HEK293T (cell line): Measurements from ENCODE around the gene DPM1.
A peak's percentile ranks its signal among the peaks of the same experiment; 100 is the strongest.

Experiments used
- CTCF ChIA-PET: fragments of 350-600 bp; formaldehyde crosslinking; extraction: SDS; loops from one replicate; lab custom pipeline; 2021; ENCODE audit warnings: antibody characterized with exemption, inconsistent platforms; lab: Yijun Ruan, JAX
- POLR2A ChIA-PET: fragments of 350-600 bp; formaldehyde crosslinking; extraction: SDS; loops from one replicate; lab custom pipeline; 2020; ENCODE audit warnings: antibody characterized with exemption, inconsistent platforms; lab: Yijun Ruan, JAX
- DNase-seq: peaks from one replicate; pipeline ENCODE4 v3.0.0; 2012; ENCODE audit warnings: mixed read lengths; ENCODE audit errors: extremely low spot score
- ARNT ChIP-seq: fragments of 450-650 bp; IDR thresholded peaks from 2 replicates; pipeline ENCODE4 v1.6.1; 2017; ENCODE audit warnings: mild to moderate bottlenecking
- BHLHE40 ChIP-seq: fragments of 450-650 bp; IDR thresholded peaks from 2 replicates; pipeline ENCODE4 v1.6.1; 2016; ENCODE audit warnings: mild to moderate bottlenecking, moderate library complexity, borderline replicate concordance
- CTBP1 ChIP-seq: fragments of 450-650 bp; IDR thresholded peaks from 2 replicates; pipeline ENCODE4 v1.6.1; 2016; ENCODE audit warnings: borderline replicate concordance
- ELF4 ChIP-seq: fragments of 450-650 bp; IDR thresholded peaks from 2 replicates; pipeline ENCODE4 v1.6.1; 2017; ENCODE audit warnings: antibody characterized with exemption
- FOXA1 ChIP-seq: fragments of 450-650 bp; IDR thresholded peaks from 2 replicates; pipeline ENCODE4 v1.6.1; 2016; ENCODE audit warnings: mild to moderate bottlenecking
- FOXK2 ChIP-seq: fragments of 450-650 bp; IDR thresholded peaks from 2 replicates; pipeline ENCODE4 v1.6.1; 2016; ENCODE audit warnings: mild to moderate bottlenecking
- FOXM1 ChIP-seq: fragments of 450-650 bp; IDR thresholded peaks from 2 replicates; pipeline ENCODE4 v1.6.1; 2017; ENCODE audit warnings: mild to moderate bottlenecking, borderline replicate concordance
- HDGF ChIP-seq: fragments of 450-650 bp; IDR thresholded peaks from 2 replicates; pipeline ENCODE4 v1.6.1; 2017; ENCODE audit warnings: antibody characterized with exemption, borderline replicate concordance
- L3MBTL2 ChIP-seq: fragments of 450-650 bp; conservative IDR thresholded peaks from 2 replicates; pipeline ENCODE4 v1.6.1; 2016; ENCODE audit warnings: mild to moderate bottlenecking
- LEF1 ChIP-seq: fragments of 450-650 bp; IDR thresholded peaks from 2 replicates; pipeline ENCODE4 v1.6.1; 2017; ENCODE audit warnings: mild to moderate bottlenecking, borderline replicate concordance
- NFRKB ChIP-seq: fragments of 450-650 bp; IDR thresholded peaks from 2 replicates; pipeline ENCODE4 v1.6.1; 2016; ENCODE audit warnings: mild to moderate bottlenecking, moderate library complexity
- PKNOX1 ChIP-seq: fragments of 450-650 bp; IDR thresholded peaks from 2 replicates; pipeline ENCODE4 v1.6.1; 2016
- SP1 ChIP-seq: fragments of 450-650 bp; IDR thresholded peaks from 2 replicates; pipeline ENCODE4 v1.6.1; 2017
- SUZ12 ChIP-seq: fragments of 450-650 bp; IDR thresholded peaks from 2 replicates; pipeline ENCODE4 v1.6.1; 2016; ENCODE audit warnings: mild to moderate bottlenecking
- TARDBP ChIP-seq: fragments of 450-650 bp; IDR thresholded peaks from 2 replicates; pipeline ENCODE4 v1.6.1; 2016
- ZNF384 ChIP-seq: fragments of 450-650 bp; IDR thresholded peaks from 2 replicates; pipeline ENCODE4 v1.6.1; 2016

Gene DPM1

DNA sequence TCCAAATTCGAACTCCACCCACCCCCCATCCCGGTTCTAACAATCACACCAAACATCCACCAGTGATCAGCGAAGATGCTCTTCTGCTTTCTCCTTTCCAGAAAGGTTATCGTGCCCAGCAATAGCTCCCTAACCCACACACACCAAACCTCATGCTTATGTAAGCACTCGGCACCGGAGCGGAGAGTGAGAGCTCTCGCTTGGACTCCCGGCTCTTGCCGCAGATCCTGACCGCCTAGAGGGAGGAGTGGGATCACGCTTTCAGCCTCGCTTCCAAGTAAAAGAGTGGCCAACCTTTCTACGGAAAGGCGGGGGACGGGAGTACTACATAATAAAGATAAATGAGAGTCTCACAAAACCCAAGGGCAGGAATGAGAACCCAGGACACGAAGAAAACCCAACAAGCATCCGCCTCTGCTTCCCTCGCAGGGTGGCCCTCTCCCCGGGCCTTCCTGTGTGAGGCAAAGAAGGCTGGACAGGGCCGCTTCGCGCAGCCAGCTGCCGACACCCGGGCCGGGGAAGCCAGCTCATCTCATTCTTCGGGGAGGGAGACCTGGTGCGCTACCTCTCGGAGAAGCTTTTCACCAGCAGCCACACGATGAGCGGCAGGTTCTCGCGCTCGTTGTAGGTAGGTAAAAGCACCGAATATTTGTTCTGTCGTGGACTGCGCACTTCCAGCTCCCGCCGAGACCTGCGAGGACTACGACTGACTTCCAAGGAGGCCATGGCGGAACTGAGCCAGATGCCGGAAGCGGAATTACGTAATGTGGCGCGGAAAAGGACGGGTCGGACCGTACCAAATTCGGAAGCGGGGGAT lies at the start of gene DPM1:
Gene DPM1 (minus strand): TSS at position 735 of the 817 bp plus-strand sequence. CDS start 9 bp downstream, at position 726.
- CTCF ChIA-PET = interaction anchor here (1.0 kb wide), 1 partner anchor 167 kb away, joined by 5 read pairs; no protein-coding TSS in a partner anchor
- 0 out of 2 replicates have a peak, but pooled peaks have one; percentile 24 for TF ChIP-seq L3MBTL2
- no peak for TF ChIP-seq TARDBP
- TF ChIP-seq ELF4 = 0 out of 2 replicates have a peak, but pooled peaks have one; percentile 58
- no peak for TF ChIP-seq SP1
- no peak for TF ChIP-seq HDGF
- peak; percentile 87 for DNase-seq
- POLR2A ChIA-PET = interaction anchor here (0.5 to 2.1 kb wide), 13 partner anchors 8 to 371 kb away, joined by 3 to 26 read pairs (median 4); partner anchors contain the start of genes ADNP and BCAS4

DNA sequence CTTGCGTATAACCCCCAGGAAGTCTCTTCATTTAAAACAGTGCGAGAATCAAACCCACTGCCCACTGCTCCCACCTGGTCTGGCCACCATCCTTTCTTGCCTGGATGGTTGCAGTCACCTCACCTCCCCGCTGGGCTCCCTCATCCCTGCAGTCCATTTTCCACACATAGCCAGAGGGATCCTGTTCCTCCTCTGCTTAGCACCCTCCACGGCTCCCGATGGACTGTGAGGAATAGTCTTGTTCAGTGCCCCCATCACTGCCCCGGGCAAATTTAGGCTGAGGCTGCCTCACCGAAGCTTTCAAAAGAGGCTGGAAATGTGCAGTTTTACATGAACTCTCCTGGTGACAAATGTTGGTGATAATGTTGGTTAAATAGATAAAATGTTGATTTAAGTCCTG lies 46.9 kb upstream of the DPM1 start:
- CTCF ChIA-PET = no interaction called here
- POLR2A ChIA-PET = no interaction called here
- no peak for DNase-seq
- TF ChIP-seq ZNF384 (no peak), BHLHE40 (no peak), PKNOX1 (no peak), TARDBP (no peak), FOXK2 (no peak), HDGF (no peak), ELF4 (no peak), NFRKB (no peak), FOXA1 (no peak), LEF1 (no peak), SUZ12 (no peak)

- POLR2A ChIA-PET = no interaction called here
- CTCF ChIA-PET = no interaction called here
- TF ChIP-seq BHLHE40 (no peak), TARDBP (no peak), SP1 (no peak), ZNF384 (no peak), CTBP1 (no peak), FOXK2 (no peak), L3MBTL2 (no peak), SUZ12 (no peak), ARNT (no peak), LEF1 (no peak), HDGF (no peak), NFRKB (no peak), PKNOX1 (no peak), FOXM1 (no peak), ELF4 (no peak), FOXA1 (no peak)
- DNase-seq = no peak
Observed at GRCh38 chr20:51004781-51005180, 46.4 kb upstream of the DPM1 start.

- CTCF ChIA-PET = no interaction called here
- POLR2A ChIA-PET = no interaction called here
Observed at GRCh38 chr20:51004305-51004727, 46.0 kb upstream of the DPM1 start.

GRCh38 chr20:51003753-51004152 lies 45.4 kb upstream of the DPM1 start:
- CTCF ChIA-PET = interaction anchor here (0.7 kb wide), 1 partner anchor 11 kb away, joined by 3 read pairs; no protein-coding TSS in a partner anchor
- TF ChIP-seq ELF4 (no peak), HDGF (no peak), FOXA1 (no peak), PKNOX1 (no peak), ARNT (no peak), L3MBTL2 (no peak), NFRKB (no peak)
- no peak for DNase-seq
- POLR2A ChIA-PET = no interaction called here

More at GRCh38 chr20:51004305-51004727, 46.0 kb upstream of the DPM1 start:
- DNase-seq = no peak
- TF ChIP-seq LEF1 = no peak
- no peak for TF ChIP-seq L3MBTL2
- TF ChIP-seq BHLHE40 = no peak
- no peak for TF ChIP-seq TARDBP
- no peak for TF ChIP-seq ZNF384
- TF ChIP-seq ARNT = no peak
- TF ChIP-seq FOXA1 = no peak

GRCh38 chr20:51002633-51003032 lies 44.3 kb upstream of the DPM1 start:
- no peak for DNase-seq
- ChIA-PET CTCF (no interaction called here), POLR2A (no interaction called here)
- TF ChIP-seq FOXM1 = no peak
- no peak for TF ChIP-seq FOXA1
- no peak for TF ChIP-seq LEF1
- no peak for TF ChIP-seq SP1
- no peak for TF ChIP-seq FOXK2
- no peak for TF ChIP-seq L3MBTL2
- TF ChIP-seq TARDBP = no peak
- TF ChIP-seq CTBP1 = no peak
- TF ChIP-seq PKNOX1 = no peak
